CD4-positive, alpha-beta T cell treated with Interleukin-17A for 4 hours (primary cell): Measurements from ENCODE around the gene CLEC16A.

ENCODE experiments used
- DNase-seq: peaks from one replicate; pipeline ENCODE4 v3.0.0-alpha.2; 2020; ENCODE audit warnings: mixed read lengths

Gene CLEC16A

GRCh38 chr16:11020792-11021551, 76.6 kb downstream of the CLEC16A start:
- no peak for DNase-seq

GRCh38 chr16:11022002-11022401, 77.6 kb downstream of the CLEC16A start:
- no peak for DNase-seq

- DNase-seq, result no peak
These were observed 79.1 kb downstream of the CLEC16A start for GRCh38 chr16:11023262-11024039.

- no peak for DNase-seq
These were observed 80.1 kb downstream of the CLEC16A start for GRCh38 chr16:11024333-11025053.

- DNase-seq, result no peak
These were observed 80.8 kb downstream of the CLEC16A start for GRCh38 chr16:11025120-11025531.

DNA sequence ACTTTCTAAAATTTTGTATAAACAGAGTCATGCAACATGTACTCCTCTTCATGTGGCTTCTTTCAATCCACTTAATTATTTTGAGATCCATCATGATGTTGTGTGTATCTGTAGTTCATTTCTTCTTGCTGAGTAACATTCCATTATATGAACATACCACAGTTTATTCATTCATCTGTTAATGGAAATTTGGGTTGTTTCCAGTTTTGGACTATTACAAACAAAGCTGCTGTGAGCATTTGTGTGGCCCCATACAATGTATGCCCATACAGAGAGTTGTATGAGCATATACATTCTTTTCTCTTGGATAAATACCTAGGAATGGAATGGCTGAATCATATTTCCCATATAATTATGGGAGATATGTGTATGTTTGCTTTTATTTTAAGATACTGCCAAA, 85.6 kb downstream of the CLEC16A start:
- no peak for DNase-seq

GRCh38 chr16:11030990-11031510, 86.7 kb downstream of the CLEC16A start:
- DNase-seq, result no peak

GRCh38 chr16:11032000-11032921, 87.9 kb downstream of the CLEC16A start:
- DNase-seq, result no peak

DNA sequence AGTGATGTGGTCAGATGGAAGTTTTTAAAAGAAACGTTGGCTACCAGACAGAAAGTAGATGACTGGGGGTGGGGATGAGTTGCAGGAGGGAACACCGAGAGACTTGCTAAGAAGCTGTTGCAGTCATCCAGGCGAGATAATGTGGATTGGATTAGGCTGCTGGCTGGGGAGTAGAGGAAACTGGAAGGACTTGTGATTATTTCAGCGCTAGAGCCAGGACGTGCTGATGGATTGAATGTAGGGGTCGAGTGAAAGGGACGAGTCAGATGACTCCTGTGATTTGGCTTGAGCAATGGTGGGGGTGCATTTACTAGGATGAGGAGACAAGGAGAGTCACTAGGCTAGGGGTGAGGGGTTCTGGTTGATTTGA, 88.5 kb downstream of the CLEC16A start:
- DNase-seq, result no peak

DNA sequence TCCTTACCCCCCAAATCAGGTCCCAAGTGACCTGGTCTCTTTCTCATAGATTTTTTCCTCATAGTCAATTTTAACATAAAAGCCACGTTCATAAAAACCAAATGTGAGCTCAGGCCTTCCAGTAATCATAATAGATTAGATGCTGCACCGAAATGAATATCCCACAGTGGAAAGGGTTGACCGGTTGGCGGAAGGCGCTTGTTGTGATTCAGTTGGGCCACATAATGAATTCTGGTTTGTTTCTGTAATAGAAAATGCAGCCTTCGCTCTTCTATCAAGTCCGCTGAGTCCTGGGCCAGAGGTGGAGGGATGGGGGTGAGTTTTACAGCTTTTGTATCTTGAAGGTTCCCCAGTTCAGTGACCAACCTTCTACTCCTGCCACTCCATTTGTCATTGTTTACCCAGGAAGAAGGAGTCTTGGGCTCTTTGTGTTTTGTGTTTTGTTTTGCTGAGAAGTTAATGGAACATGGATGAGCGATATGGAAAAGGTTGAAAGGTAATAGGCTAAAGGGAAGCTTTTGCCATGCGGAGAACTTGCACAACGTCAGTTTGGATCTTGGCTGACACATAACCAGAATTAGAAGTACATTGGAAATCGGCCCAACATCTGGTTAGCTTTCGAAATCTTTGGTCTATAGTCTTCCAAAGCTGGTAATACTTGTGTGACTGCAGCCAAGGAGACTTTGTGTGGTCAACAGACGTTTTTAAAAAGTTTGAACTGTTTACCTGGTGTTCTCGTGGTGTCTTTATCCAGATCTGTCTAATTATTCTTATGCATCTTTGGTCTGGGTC, 89.5 kb downstream of the CLEC16A start:
- DNase-seq, result no peak

DNA sequence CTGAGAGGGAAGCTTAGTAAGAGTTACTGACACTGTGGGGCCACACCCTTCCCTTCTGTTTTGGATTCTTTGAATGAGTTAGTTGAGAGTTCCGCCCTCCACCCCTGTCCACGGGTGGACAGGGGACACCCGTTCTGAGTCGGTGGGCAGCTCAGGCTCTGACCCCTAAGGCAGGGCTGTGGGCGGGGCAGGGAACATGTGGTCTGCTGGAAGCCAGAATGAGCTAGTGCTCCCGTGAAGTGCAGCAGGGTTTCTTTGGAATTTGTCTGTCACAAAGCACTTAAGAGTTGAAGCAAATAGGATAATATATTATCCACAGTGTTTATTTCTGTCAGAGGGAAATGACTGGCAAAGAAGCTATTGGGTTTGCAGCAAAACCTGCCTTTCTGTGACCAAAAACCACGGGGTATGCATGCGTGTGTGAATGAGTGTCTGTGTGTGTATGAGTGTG, 90.1 kb downstream of the CLEC16A start:
- DNase-seq, result no peak

DNA sequence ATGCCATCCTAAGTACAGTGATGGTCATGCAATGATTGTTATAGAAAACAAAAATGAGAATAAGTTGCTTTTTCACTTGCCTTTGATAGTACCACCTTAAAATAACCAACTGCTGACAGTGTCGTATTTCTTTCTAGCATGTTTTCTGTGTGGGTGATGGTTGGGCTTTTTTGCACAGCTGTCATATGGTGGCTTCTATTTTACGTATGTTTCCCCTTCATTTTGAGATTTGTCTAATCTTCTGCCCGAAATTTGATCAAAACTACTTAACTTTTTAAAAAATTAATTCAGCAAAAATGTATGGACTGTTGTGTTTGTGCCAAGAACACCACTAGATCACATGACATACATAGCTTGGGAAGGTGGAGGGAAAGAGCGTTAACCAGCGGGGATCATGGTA, 90.7 kb downstream of the CLEC16A start:
- DNase-seq, result no peak

- no peak for DNase-seq
These were observed 91.7 kb downstream of the CLEC16A start for GRCh38 chr16:11036040-11036439.

- no peak for DNase-seq
These were observed 92.6 kb downstream of the CLEC16A start for GRCh38 chr16:11036868-11037410.

DNA sequence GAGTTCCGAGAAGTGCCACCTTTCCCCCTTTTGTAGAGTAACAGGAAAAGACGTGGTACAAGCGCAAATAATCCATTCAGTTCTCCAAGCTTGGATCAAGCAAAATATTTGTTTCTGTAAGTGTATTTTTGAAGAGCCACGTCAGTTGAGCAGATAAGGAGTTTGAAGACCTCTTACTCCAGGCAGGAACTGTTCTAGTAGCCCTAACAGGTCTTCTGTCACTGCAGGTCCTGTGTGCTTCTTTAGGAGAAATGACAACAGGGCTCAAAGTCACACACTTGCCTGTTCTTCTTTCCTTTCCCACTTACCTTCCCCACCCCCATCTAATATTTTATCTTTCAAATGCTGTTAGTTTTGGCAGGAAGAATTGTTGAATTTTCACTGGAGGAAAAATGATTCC, 93.9 kb downstream of the CLEC16A start:
- no peak for DNase-seq

DNA sequence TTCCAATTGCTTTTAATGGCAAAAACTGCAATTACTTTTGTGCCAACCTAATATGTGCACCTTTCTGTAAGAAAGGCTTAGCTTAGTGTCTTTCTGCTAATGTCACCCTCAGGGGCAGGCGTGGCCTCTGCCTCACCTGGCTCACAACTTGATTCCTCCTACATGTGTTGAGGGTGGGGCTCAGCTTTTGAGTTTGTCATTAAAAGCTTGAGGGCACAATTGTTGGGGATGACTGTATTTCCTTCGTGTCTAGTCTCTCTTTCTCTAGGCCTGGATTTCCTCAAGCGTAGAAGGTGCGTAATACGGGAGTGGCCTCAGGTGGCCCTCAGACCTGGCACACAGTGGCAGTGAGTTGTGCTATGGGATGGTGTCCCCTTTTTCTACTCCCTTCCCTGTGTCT, 94.4 kb downstream of the CLEC16A start:
- no peak for DNase-seq

DNA sequence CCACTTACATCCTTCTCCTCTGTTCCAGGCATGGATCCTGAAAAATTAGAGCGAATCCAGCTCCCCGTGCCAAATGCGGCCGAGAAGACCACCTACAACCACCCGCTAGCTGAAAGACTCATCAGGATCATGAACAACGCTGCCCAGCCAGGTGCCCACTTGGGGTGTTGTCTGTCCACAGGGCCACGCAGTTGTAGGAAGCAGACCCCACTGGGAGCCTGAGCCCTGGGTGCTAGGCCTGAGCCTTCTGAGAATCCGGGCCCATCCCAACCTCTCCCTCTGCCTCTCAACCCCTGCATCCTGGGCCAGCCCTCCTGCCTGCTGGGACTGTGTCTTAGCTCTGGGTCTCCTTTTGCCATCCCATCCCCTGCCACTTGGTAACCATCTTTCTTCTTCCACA, 95.4 kb downstream of the CLEC16A start:
- no peak for DNase-seq

GRCh38 chr16:11042191-11042590, 97.8 kb downstream of the CLEC16A start:
- no peak for DNase-seq

- DNase-seq, result no peak
These were observed 101.1 kb downstream of the CLEC16A start for GRCh38 chr16:11045441-11045840.

DNA sequence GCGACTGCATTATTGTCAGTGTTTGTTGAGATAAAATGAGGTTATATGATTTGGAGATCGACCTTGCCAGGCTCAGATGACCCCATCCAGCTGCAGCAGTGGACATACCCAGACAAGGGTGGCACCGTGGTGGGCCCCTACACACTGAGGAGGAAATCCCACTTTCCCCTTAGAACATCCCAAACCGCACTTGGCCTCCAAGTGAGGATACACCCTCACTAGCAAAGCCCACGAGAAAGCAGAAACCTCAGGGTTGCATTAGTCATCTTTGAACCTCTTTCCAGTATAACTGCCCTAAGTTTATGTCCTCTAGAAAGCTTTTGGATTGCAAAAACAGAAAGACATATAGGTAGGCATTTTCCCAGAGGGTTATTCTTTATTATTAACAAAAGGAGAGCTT, 101.5 kb downstream of the CLEC16A start:
- no peak for DNase-seq

DNA sequence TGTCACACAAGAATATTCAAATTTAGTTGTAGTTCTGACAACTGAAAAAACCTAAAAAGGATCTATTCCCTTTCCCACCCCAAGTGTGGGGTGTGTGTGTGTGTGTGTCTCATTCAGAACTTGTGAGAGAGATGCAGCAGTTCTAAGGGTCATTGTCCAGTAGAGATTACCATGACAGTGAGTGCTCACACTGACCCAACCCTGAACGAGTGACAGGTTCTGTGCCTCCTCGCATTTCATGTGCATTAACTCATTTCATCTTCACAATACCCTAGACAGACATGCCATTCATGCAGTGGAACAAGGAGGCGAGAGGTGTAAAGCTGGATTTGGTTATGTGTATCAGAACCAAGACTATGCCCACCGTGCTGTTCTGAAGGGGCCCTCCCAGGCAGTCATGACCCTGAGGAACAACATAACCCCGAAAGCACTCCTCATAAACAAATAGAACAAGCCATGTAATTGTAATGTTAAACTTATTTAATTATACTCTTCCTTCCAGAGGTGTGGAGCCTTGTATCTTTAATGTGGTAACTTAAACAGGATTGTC, 102.1 kb downstream of the CLEC16A start:
- no peak for DNase-seq
